Memory B cell (primary cell): ENCODE measurements around the gene DTNB.
"Not testable (repeated sequence)": the region's sequence is repeated elsewhere in the genome, so short reads cannot be mapped to it uniquely, and the experiment has no call there.

Experiments
- ATAC-seq: fragments of 150-1000 bp; cut with Tn5 transposase; 2 replicates; pipeline ENCODE4 v1.10.0; 2021; ENCODE audit warnings: low read depth, mild to moderate bottlenecking, moderate library complexity
- DNase-seq, 2 donors: peaks; one replicate each; pipeline ENCODE4 v3.0.0; 2022; ENCODE audit warnings: low spot score in 2 of 2
- H3K27ac Mint-ChIP-seq: one replicate; pipeline ENCODE4 v1.8.0; 2022; ENCODE audit warnings: mild to moderate bottlenecking, moderate library complexity, mixed read lengths
- H3K27me3 Mint-ChIP-seq: one replicate; pipeline ENCODE4 v1.8.0; 2022; ENCODE audit warnings: mixed read lengths
- H3K36me3 Mint-ChIP-seq: one replicate; pipeline ENCODE4 v1.8.0; 2022; ENCODE audit warnings: mild to moderate bottlenecking, mixed read lengths
- H3K4me1 Mint-ChIP-seq: one replicate; pipeline ENCODE4 v1.8.0; 2022; ENCODE audit warnings: mixed read lengths
- H3K4me3 Mint-ChIP-seq: one replicate; pipeline ENCODE4 v1.8.0; 2022; ENCODE audit warnings: mild to moderate bottlenecking, moderate library complexity, mixed read lengths
- H3K9me3 Mint-ChIP-seq: one replicate; pipeline ENCODE4 v1.8.0; 2022; ENCODE audit warnings: mixed read lengths

Gene DTNB

DNA sequence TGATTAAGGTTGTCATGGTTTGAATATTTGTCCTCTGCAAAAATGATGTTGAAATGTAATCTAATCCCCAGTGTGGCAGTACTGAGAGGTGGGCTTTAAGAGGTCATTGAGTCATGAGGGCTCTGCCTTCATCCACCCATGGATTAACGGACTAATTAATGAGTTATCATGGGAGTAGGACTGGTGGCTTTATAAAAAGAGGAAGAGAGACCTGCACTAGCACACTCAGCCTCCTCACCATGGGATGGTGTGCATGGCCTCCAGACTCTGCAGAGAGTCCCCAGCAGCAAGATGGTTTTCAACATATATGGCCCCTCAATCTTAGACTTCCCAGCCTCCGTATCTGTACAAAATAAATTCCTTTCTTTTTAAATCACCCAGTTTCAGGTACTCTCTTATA is 41.0 kb downstream of the DTNB start:
- DNase-seq (no peak), ATAC-seq (no peak)
- peaks cover 11% of the 10 kb centered on the region for H3K36me3 Mint-ChIP-seq
- H3K9me3 Mint-ChIP-seq: no peaks in the 10 kb centered on the region
- H3K4me1 Mint-ChIP-seq: peaks cover 2% of the 10 kb centered on the region
- H3K27me3 Mint-ChIP-seq: no peaks in the 10 kb centered on the region
- no peak overlapping the region for H3K27ac Mint-ChIP-seq
- no peak overlapping the region for H3K4me3 Mint-ChIP-seq

DNA sequence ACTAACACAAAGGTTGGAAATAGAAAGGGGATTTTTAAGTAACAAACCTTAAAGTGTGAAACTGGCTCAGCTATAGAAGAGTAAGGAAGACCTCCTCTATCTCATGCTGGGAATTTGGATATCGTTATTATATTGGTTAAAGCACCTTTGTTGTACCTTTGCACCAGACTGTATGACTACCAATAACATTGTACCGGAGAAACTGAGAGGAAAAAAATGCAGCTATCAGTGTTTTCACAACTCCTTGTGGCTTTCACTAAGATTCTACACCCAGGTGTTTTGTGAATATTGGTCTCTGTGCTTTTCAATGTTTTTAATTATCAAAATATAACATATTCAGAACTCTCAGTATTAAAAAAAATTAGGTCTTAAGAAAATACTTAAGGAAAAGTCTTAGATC is 48.7 kb downstream of the DTNB start:
- H3K36me3 Mint-ChIP-seq: peaks cover 26% of the 10 kb centered on the region

DNA sequence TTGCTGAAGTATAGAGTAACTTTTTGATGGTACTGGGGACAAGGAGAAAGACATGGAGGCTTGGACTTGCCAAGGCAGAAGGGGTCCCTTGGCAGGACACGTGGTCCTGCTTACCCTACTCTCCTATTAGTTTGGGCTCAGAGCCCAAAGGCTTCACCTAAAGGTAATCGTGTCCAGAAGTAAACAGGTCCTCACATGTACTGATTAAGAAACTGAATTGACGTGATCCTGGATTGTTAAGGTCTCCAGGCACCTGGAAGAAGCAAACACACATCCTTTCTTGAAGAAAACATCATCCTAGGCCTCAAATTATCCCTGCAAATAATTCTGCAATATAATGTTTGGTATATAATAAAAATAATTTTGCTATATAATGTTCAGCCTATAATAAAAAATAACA is 50.0 kb downstream of the DTNB start:
- Mint-ChIP-seq H3K36me3 (peaks cover 26% of the 10 kb centered on the region), H3K27me3 (no peaks in the 10 kb centered on the region), H3K4me3 (no peak overlapping the region), H3K27ac (no peak overlapping the region), H3K4me1 (no peaks in the 10 kb centered on the region), H3K9me3 (no peaks in the 10 kb centered on the region)
- no peak for ATAC-seq
- DNase-seq: no peak

More for the DNA sequence above, 48.7 kb downstream of the DTNB start:
- no peaks in the 10 kb centered on the region for H3K27me3 Mint-ChIP-seq
- no peak overlapping the region for H3K4me3 Mint-ChIP-seq
- DNase-seq (no peak), ATAC-seq (no peak)
- H3K9me3 Mint-ChIP-seq: no peaks in the 10 kb centered on the region
- H3K27ac Mint-ChIP-seq: no peak overlapping the region
- no peaks in the 10 kb centered on the region for H3K4me1 Mint-ChIP-seq

DNA sequence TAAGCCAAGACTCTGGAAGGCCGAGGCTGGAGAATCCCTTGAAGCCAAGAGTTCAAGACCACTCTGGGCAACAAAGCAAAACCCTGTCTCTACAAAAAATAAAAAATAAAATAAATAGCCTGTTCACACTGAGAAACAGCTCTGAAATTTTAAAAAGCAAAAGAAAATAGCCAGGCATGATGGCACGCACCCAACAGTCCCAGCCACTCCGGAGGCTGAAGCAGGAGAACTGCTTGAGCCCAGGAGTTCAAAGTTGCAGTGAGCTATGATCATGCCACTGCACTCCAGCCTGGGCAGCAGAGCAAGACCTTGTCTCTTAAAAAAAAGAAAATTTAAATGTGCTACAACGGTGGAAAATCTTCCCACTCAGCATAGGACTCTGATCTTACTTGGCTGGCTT is 52.7 kb downstream of the DTNB start:
- no peak overlapping the region for H3K27ac Mint-ChIP-seq
- peaks cover 20% of the 10 kb centered on the region for H3K36me3 Mint-ChIP-seq
- DNase-seq: no peak
- no peak overlapping the region for H3K4me3 Mint-ChIP-seq
- H3K27me3 Mint-ChIP-seq: no peaks in the 10 kb centered on the region
- H3K9me3 Mint-ChIP-seq: no peaks in the 10 kb centered on the region
- peaks cover 3% of the 10 kb centered on the region for H3K4me1 Mint-ChIP-seq
- no peak for ATAC-seq

DNA sequence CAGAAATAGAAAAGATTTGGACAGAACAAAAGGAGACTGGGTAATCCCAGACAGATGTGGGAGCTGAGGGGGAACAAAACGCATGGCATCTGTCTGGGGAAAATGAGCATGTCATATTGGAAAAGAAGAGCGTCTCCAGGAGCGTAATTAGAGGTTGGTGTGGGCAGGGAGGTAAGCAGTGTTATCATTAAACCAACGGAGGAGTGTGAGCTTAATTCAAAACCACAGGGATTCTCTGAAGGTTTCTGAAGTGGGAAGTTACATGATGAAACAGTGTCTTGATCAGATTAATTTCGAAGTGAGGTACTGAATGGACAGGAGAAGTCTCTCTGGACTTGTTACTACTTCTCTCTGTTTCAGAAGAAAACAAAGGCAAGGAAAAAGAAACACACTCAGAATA is 53.3 kb downstream of the DTNB start:
- ATAC-seq (no peak), DNase-seq (no peak)
- Mint-ChIP-seq H3K9me3 (no peaks in the 10 kb centered on the region), H3K27me3 (no peaks in the 10 kb centered on the region), H3K36me3 (peaks cover 17% of the 10 kb centered on the region), H3K4me1 (peaks cover 3% of the 10 kb centered on the region), H3K27ac (no peak overlapping the region), H3K4me3 (no peak overlapping the region)

DNA sequence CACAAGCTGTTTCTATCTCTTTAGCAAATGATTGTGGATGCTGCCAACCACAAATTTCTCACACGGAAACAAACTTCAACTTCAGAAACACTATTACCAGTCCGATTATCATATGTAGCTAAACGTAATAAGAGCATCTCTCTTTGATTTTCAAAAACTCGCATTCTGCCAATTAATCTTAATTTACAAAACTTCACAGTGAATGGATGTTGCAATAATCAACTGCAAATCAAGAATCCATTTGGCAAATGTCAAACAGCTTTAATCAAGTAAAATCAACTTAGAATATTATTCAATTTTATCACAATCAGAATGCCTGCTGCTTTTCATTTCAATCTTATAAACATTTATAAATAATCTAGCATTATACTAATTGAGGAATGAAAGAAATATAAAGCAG is 54.2 kb downstream of the DTNB start:
- no peaks in the 10 kb centered on the region for H3K27me3 Mint-ChIP-seq
- peaks cover 14% of the 10 kb centered on the region for H3K36me3 Mint-ChIP-seq
- H3K27ac Mint-ChIP-seq: no peak overlapping the region
- ATAC-seq: no peak
- DNase-seq: no peak
- H3K9me3 Mint-ChIP-seq: no peaks in the 10 kb centered on the region
- peaks cover 3% of the 10 kb centered on the region for H3K4me1 Mint-ChIP-seq
- H3K4me3 Mint-ChIP-seq: no peak overlapping the region

DNA sequence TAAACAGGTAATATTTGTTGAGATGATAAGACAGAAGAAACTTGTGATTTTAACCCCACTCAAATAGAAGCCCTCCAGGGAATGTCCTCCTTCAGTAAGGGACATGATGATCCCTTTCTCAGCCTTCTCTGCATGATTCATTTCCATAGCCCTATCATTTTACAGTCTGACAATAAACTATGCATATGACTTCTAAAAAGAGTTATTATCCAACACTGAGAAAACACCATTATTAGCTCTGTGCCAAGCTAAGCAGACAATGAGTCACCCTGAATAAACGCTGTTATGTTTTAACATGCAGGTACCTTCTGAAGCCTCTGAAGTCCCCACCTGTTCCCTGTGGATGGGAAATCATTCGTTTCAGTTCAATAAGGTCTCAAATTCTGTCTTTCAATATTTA is 54.7 kb downstream of the DTNB start:
- H3K4me1 Mint-ChIP-seq: peaks cover 3% of the 10 kb centered on the region
- peak overlapping the region; percentile 35 for H3K27ac Mint-ChIP-seq
- no peaks in the 10 kb centered on the region for H3K27me3 Mint-ChIP-seq
- H3K4me3 Mint-ChIP-seq: no peak overlapping the region
- H3K36me3 Mint-ChIP-seq: peaks cover 11% of the 10 kb centered on the region
- DNase-seq: no peak
- H3K9me3 Mint-ChIP-seq: no peaks in the 10 kb centered on the region
- ATAC-seq: no peak

DNA sequence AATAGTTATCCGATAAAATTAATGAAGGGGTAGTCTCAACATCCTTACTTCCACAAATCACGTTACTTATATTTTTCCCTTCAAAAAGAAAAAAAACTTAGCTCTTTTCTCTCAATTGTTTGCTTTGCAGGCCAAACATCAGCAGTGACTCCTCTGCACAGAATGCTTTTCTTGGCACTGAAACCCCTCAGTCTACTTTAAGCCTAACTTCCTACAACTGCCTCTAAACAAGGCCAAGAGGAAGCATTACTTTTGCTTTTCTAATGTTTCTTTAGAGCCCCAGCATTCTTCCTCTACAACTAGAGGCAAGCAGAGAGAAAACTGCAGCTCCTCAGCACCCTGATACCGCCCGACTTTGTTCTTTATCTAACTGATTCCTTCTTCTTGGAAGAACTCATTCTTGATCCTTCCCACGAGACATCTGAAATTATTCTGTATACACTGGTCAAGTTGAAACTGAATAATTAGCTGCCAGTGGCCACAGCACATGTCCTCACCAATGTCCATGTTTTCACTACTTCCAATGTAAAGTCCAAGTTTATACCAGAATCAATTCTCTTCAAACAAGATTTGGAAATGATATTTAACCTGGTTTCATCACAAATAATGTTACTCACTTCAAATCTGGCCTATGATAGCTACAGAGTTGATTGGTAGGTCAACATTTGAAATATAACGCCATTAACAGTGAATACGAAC is 55.3 kb downstream of the DTNB start:
- ATAC-seq: no peak
- Mint-ChIP-seq H3K4me1 (peaks cover 3% of the 10 kb centered on the region), H3K27me3 (no peaks in the 10 kb centered on the region), H3K4me3 (no peak overlapping the region), H3K27ac (peak overlapping the region; percentile 35), H3K36me3 (peaks cover 14% of the 10 kb centered on the region), H3K9me3 (no peaks in the 10 kb centered on the region)
- no peak for DNase-seq

DNA sequence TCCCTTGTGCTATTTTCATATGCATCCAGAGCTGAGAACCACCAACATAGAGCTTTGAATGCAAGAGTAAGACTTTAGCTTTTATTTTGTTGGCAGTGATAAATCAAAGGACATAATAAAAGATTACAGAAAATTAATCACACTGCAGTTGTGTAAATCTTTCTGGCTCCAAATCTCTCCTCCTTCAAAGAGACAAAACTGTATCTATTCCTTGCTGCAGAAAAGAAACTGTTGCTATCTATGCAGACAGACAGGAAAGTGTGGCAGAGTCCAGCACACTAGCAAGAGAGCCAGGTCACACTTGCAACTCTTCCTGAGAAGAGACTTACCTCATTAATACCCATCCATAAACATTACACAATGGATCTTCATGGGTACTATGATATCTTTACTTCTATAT is 57.5 kb downstream of the DTNB start:
- H3K27ac Mint-ChIP-seq: no peak overlapping the region
- H3K36me3 Mint-ChIP-seq: peaks cover 10% of the 10 kb centered on the region
- DNase-seq (no peak), ATAC-seq (no peak)
- H3K4me3 Mint-ChIP-seq: no peak overlapping the region
- peaks cover 3% of the 10 kb centered on the region for H3K4me1 Mint-ChIP-seq
- H3K9me3 Mint-ChIP-seq: no peaks in the 10 kb centered on the region
- no peaks in the 10 kb centered on the region for H3K27me3 Mint-ChIP-seq

DNA sequence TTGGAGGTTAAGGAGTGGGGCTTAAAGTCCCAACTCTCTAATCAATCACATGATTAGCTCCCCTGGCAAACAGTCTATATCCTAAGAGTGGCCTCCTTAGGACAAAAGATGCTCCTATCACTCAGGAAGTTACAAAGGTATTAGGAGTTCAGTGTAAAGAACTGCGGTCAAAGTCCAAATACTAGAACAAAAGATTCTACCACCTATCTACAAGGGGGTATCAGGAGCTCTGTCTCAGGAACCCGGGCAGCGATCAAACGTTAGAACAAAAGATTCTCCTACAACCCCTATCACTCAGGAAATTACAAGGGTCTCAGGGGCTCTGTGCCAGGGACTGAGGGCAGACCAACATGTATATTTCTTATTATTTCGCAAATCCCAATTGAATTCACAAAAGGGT is 58.0 kb downstream of the DTNB start:
- H3K4me1 Mint-ChIP-seq: peaks cover 3% of the 10 kb centered on the region
- no peak overlapping the region for H3K4me3 Mint-ChIP-seq
- ATAC-seq: no peak
- H3K27ac Mint-ChIP-seq: no peak overlapping the region
- no peaks in the 10 kb centered on the region for H3K27me3 Mint-ChIP-seq
- DNase-seq: no peak
- H3K9me3 Mint-ChIP-seq: no peaks in the 10 kb centered on the region
- H3K36me3 Mint-ChIP-seq: peaks cover 10% of the 10 kb centered on the region

DNA sequence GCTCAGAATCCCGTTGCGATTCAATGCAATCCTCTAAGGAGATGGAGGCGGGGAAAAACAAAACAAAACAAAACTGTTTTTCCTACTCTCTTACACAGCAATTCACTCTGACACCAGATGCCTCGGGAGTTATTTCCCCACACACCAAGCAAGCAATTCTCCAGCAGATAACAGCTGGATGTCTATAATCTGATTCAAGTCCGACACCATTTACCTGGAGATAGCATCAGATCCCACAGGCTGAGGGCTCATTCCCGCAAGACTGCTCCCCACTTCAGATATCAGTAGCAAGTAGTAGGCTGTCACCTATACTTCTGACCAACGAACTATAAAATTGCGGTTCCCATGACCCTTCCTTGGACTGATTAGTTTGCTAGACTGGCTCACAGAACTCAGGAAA is 58.7 kb downstream of the DTNB start:
- no peak for DNase-seq
- Mint-ChIP-seq H3K36me3 (peaks cover 6% of the 10 kb centered on the region), H3K9me3 (no peaks in the 10 kb centered on the region), H3K4me3 (no peak overlapping the region), H3K27me3 (no peaks in the 10 kb centered on the region), H3K27ac (no peak overlapping the region), H3K4me1 (peaks cover 3% of the 10 kb centered on the region)
- no peak for ATAC-seq

DNA sequence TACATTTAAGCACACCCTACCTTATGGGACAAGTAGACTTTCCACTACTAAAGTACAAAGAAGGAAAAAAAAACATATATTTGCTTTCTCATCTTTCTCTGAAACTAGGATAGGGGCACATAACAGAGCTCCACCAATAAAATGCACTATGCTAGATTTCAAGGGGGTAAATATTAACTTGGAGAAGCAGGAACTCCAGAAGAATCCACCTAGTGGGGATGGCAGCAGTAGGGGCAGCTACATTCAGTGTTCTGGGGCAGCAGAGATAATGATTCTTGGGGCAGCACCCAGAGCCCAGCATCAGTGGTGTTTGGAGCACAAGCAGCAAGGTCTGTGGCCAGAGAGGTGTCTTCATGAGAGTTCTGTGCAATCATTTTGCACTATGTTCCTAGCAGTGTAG is 64.7 kb downstream of the DTNB start:
- peaks cover 3% of the 10 kb centered on the region for H3K4me1 Mint-ChIP-seq
- peaks cover 3% of the 10 kb centered on the region for H3K36me3 Mint-ChIP-seq
- H3K9me3 Mint-ChIP-seq: no peaks in the 10 kb centered on the region
- ATAC-seq (no peak), DNase-seq (no peak)
- peak overlapping the region; percentile 88 for H3K27ac Mint-ChIP-seq
- no peak overlapping the region for H3K4me3 Mint-ChIP-seq
- no peaks in the 10 kb centered on the region for H3K27me3 Mint-ChIP-seq

DNA sequence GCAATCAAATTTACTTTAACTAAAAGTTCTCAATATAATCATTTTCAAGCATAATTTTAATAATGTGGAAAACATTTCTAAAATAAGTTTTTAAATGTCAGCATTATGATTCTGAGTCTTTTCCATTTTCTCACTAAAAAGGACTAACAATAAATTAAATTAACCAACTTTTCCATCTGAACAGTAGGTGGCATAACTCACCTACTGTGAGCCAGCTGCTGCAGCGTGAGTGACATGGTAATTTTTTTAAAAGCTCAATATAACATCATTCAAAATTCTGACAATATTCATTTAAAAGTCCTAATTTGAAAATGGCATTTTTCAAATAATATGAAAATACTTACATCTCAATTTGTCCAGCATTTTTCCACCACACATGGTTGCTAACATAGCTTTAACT is 66.5 kb downstream of the DTNB start:
- Mint-ChIP-seq H3K36me3 (no peaks in the 10 kb centered on the region), H3K9me3 (no peaks in the 10 kb centered on the region), H3K4me1 (peaks cover 3% of the 10 kb centered on the region), H3K27ac (no peak overlapping the region), H3K27me3 (no peaks in the 10 kb centered on the region), H3K4me3 (no peak overlapping the region)
- peak; percentile 40 for ATAC-seq
- DNase-seq: no peak

DNA sequence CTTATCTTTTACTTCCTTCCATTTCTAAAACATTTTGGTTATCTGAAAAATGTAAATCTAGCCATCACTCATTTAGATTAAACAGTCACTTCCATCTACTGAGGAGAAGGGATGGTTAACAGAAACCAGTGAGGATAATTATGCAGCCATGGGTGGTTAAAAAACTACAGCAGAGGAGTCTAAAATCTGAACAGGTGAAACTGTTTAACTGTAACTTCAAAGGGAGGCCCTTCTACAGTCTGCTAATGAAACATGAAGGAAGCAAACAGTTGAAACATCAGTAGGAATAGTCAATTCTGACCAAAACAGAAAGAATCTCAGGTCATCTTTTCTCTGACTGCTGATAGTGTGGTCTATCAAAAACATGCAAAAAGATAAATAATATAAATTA is 71.0 kb downstream of the DTNB start:
- ATAC-seq: no peak

DNA sequence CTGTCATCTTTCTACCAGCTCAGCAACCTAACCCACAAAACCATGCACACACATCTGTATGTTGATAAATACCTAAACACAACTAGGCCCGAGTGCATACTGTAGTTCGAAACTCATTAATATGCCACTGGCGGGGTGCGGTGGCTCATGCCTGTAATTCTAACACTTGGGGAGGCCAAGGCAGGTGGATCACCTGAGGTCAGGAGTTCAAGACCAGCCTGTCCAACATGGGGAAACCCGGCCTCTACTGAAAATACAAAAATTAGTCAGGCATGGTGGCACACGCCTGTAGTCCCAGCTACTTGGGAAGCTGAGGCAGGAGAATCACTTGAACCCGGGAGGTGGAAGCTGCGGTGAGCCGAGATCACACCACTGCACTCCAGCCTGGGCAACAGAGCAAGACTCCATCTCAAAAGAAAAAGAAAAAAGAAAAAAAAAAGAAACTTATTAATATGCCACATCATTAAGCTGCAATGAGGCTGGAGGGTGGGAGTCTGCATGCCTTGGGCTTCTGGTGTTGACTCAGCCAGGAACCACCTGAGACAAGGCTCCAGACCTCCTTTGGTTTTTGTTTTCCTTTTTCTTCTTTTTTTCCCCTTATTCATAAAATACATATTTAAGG is 71.6 kb downstream of the DTNB start:
- H3K36me3 Mint-ChIP-seq, H3K27me3 Mint-ChIP-seq, ATAC-seq, H3K4me1 Mint-ChIP-seq, H3K27ac Mint-ChIP-seq, DNase-seq, H3K9me3 Mint-ChIP-seq, H3K4me3 Mint-ChIP-seq: not testable (repeated sequence)

More for the DNA sequence above, 71.0 kb downstream of the DTNB start:
- DNase-seq: no peak
- Mint-ChIP-seq H3K4me3 (no peak overlapping the region), H3K27ac (no peak overlapping the region), H3K4me1 (no peaks in the 10 kb centered on the region), H3K9me3 (no peaks in the 10 kb centered on the region), H3K36me3 (peaks cover 6% of the 10 kb centered on the region), H3K27me3 (no peaks in the 10 kb centered on the region)
